ENCODE measurements around the gene COL13A1.

COL13A1 gene

GRCh38 chr10:69856601-69857166, 55.0 kb downstream of the COL13A1 start:
- Mint-ChIP-seq H3K36me3 (no peaks in the 10 kb centered on the region), H3K9me3 (ENCODE audit: low read depth) (no peaks in the 10 kb centered on the region), H3K4me3 (no peak overlapping the region)

DNA sequence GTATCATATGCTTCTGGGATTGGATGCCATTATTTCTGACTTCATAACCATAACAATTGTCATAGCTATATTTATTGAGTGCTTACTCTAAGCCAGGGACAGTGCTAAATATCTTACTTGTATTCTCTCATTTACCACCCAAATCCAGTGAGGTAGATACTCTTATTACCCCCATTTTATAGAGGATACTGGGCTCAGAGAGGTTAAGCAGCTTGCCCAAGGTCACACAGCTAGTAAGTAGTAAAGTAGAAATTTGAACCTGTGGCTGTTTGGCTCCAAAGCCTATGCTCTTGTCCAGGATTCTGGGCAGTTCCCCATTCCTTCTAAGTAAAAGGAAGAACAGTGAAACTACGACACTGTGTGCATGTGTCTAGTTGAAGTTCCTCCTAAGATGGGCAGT, 56.5 kb downstream of the COL13A1 start:
- no peak overlapping the region for H3K4me3 Mint-ChIP-seq
- no peaks in the 10 kb centered on the region for H3K27me3 Mint-ChIP-seq
- H3K9me3 Mint-ChIP-seq (ENCODE audit: low read depth): no peaks in the 10 kb centered on the region
- H3K27ac Mint-ChIP-seq: no peak overlapping the region
- no peaks in the 10 kb centered on the region for H3K36me3 Mint-ChIP-seq
- no peaks in the 10 kb centered on the region for H3K4me1 Mint-ChIP-seq (ENCODE audit: low read depth)

More at GRCh38 chr10:69856601-69857166, 55.0 kb downstream of the COL13A1 start:
- H3K27ac Mint-ChIP-seq: no peak overlapping the region
- H3K27me3 Mint-ChIP-seq: no peaks in the 10 kb centered on the region
- H3K4me1 Mint-ChIP-seq (ENCODE audit: low read depth): no peaks in the 10 kb centered on the region

GRCh38 chr10:69860271-69860670, 58.6 kb downstream of the COL13A1 start:
- no peak overlapping the region for H3K27ac Mint-ChIP-seq
- H3K4me3 Mint-ChIP-seq: no peak overlapping the region
- no peaks in the 10 kb centered on the region for H3K9me3 Mint-ChIP-seq (ENCODE audit: low read depth)
- H3K36me3 Mint-ChIP-seq: no peaks in the 10 kb centered on the region
- no peaks in the 10 kb centered on the region for H3K27me3 Mint-ChIP-seq
- no peaks in the 10 kb centered on the region for H3K4me1 Mint-ChIP-seq (ENCODE audit: low read depth)

GRCh38 chr10:69861251-69862240, 59.8 kb downstream of the COL13A1 start:
- Mint-ChIP-seq H3K27ac (no peak overlapping the region), H3K27me3 (no peaks in the 10 kb centered on the region), H3K4me3 (no peak overlapping the region), H3K36me3 (no peaks in the 10 kb centered on the region), H3K4me1 (ENCODE audit: low read depth) (no peaks in the 10 kb centered on the region), H3K9me3 (ENCODE audit: low read depth) (no peaks in the 10 kb centered on the region)

GRCh38 chr10:69862882-69863530, 61.3 kb downstream of the COL13A1 start:
- Mint-ChIP-seq H3K27me3 (no peaks in the 10 kb centered on the region), H3K27ac (no peak overlapping the region), H3K9me3 (ENCODE audit: low read depth) (no peaks in the 10 kb centered on the region), H3K36me3 (no peaks in the 10 kb centered on the region), H3K4me1 (ENCODE audit: low read depth) (no peaks in the 10 kb centered on the region), H3K4me3 (no peak overlapping the region)

GRCh38 chr10:69863580-69863979, 61.9 kb downstream of the COL13A1 start:
- no peak overlapping the region for H3K27ac Mint-ChIP-seq
- H3K4me3 Mint-ChIP-seq: no peak overlapping the region
- H3K27me3 Mint-ChIP-seq: no peaks in the 10 kb centered on the region

DNA sequence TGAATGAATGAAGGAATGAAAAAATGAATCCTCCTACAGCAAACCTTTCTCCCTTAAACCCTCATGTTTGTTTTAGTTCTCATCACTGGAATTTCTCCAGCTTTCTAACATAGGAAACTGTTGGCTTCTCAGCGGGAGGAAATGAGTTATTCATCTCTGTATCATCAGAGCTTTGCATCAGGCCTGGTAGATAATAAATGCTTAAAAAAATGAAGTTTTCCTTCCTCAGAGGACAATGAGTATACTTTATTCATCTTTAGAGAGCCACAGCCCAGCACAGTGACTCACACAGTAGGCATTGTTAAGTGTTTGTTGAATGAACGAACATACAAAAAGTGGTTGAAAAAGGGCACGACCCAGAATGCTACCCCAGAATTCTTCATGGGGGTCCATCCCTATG, 62.6 kb downstream of the COL13A1 start:
- Mint-ChIP-seq H3K36me3 (no peaks in the 10 kb centered on the region), H3K4me1 (ENCODE audit: low read depth) (no peaks in the 10 kb centered on the region), H3K4me3 (no peak overlapping the region), H3K27ac (no peak overlapping the region), H3K27me3 (no peaks in the 10 kb centered on the region), H3K9me3 (ENCODE audit: low read depth) (no peaks in the 10 kb centered on the region)

More at GRCh38 chr10:69863580-69863979, 61.9 kb downstream of the COL13A1 start:
- Mint-ChIP-seq H3K9me3 (ENCODE audit: low read depth) (no peaks in the 10 kb centered on the region), H3K36me3 (no peaks in the 10 kb centered on the region), H3K4me1 (ENCODE audit: low read depth) (no peaks in the 10 kb centered on the region)

DNA sequence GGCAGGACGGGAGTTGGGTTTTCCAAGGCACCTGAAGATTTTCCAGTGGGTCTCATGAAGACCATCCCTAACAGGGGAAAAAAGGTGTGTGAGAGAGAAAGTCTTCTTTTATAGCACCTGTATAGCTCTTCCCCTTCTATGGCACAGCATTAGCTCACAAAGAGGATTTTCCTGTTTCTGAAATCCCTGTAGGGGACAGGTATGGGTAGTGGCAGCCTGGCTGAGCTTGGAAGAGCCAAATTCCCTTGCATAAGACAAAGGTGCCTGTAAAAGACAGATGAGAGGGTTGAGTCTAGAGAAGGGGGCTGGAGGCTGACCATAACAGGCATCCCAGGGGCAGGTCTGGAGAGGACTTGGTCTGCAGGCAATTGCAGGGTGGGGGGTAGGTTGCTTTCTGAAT, 63.7 kb downstream of the COL13A1 start:
- Mint-ChIP-seq H3K9me3 (ENCODE audit: low read depth) (no peaks in the 10 kb centered on the region), H3K4me3 (no peak overlapping the region), H3K36me3 (no peaks in the 10 kb centered on the region), H3K27ac (no peak overlapping the region), H3K4me1 (ENCODE audit: low read depth) (no peaks in the 10 kb centered on the region), H3K27me3 (no peaks in the 10 kb centered on the region)

DNA sequence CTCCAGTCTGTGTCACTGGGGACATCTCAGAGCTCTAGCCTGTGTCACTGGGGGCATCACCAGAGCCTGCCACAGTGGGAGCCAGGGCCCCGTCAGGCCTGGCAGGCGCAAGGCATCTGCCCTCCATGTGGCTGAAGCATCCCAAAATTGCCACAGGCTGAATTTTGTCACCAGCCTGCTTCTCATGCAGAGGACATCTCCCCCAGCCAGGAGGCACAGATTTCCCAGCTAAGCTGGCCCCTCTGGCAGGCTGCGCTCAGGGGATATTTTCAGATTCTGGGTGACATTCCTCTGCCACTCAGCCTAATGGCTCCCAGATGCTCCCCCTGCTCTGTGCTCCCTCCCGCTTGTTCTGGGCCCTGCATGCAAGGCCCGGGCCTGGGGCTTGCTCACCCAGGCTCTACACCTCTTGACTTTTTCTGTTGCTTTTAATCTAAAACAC, 64.6 kb downstream of the COL13A1 start:
- H3K4me1 Mint-ChIP-seq (ENCODE audit: low read depth): no peaks in the 10 kb centered on the region
- no peaks in the 10 kb centered on the region for H3K36me3 Mint-ChIP-seq
- H3K4me3 Mint-ChIP-seq: no peak overlapping the region
- H3K9me3 Mint-ChIP-seq (ENCODE audit: low read depth): no peaks in the 10 kb centered on the region
- H3K27me3 Mint-ChIP-seq: no peaks in the 10 kb centered on the region
- no peak overlapping the region for H3K27ac Mint-ChIP-seq

- no peak overlapping the region for H3K4me3 Mint-ChIP-seq
- H3K4me1 Mint-ChIP-seq (ENCODE audit: low read depth): no peaks in the 10 kb centered on the region
These were observed 65.2 kb downstream of the COL13A1 start for GRCh38 chr10:69866688-69867461.

GRCh38 chr10:69867699-69868558, 66.2 kb downstream of the COL13A1 start:
- Mint-ChIP-seq H3K27ac (no peak overlapping the region), H3K4me1 (ENCODE audit: low read depth) (no peaks in the 10 kb centered on the region), H3K36me3 (no peaks in the 10 kb centered on the region), H3K27me3 (no peaks in the 10 kb centered on the region), H3K9me3 (ENCODE audit: low read depth) (no peaks in the 10 kb centered on the region), H3K4me3 (no peak overlapping the region)

More at GRCh38 chr10:69866688-69867461, 65.2 kb downstream of the COL13A1 start:
- Mint-ChIP-seq H3K36me3 (no peaks in the 10 kb centered on the region), H3K9me3 (ENCODE audit: low read depth) (no peaks in the 10 kb centered on the region), H3K27me3 (no peaks in the 10 kb centered on the region), H3K27ac (no peak overlapping the region)

DNA sequence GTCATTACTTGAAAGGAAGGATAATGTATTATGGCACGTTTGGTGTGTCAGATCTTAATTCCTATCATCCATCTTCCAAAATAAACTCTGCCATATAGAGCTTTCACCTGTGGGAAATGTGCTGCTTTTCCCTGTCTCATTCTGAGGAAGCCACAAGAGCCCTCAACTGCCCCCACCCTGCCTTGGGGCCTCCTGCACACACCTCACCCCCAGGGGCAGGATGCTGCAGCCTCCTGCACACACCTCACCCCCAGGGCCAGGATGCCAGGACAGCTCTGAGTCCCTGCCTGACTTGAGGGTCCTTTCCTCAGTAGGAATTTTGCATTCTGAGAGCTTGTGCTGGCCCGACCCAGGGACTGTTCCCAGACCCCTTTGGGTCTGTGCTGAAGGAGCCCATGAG, 67.1 kb downstream of the COL13A1 start:
- Mint-ChIP-seq H3K27ac (no peak overlapping the region), H3K27me3 (no peaks in the 10 kb centered on the region), H3K36me3 (no peaks in the 10 kb centered on the region), H3K4me1 (ENCODE audit: low read depth) (no peaks in the 10 kb centered on the region), H3K4me3 (no peak overlapping the region), H3K9me3 (ENCODE audit: low read depth) (no peaks in the 10 kb centered on the region)

DNA sequence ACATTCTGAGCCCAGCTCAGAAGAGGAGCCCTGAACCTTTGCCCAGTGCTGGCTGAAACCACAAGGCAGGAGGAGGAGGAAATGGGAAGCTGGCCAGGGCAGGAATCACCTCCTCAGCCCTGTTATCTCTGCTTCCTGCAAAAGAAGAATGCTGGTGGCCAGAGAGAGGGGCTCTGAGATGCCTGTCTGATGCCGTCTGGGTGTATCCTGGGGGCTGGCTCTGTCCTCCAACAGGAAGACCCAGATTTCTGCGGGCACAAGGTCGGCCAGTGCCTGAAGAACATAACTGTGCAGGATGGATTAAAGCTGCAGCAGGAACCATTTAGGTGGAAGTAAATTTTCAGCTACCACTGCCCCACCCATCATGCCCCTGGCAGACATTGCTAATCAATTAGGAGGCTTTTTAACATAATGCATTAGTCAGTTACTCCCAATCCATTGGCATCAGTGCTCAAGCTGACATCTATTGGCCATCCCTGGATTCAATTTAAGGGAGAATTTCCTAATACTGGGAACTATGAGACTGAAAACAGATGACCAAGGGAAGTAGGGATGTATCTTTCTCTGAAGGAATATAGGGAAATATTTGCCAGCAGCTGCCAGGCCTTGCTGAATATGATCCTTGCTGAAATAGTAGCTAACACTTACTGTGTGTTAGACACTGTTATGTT, 67.7 kb downstream of the COL13A1 start:
- no peak overlapping the region for H3K4me3 Mint-ChIP-seq
- H3K36me3 Mint-ChIP-seq: no peaks in the 10 kb centered on the region
- H3K27ac Mint-ChIP-seq: no peak overlapping the region
- no peaks in the 10 kb centered on the region for H3K4me1 Mint-ChIP-seq (ENCODE audit: low read depth)
- no peaks in the 10 kb centered on the region for H3K27me3 Mint-ChIP-seq
- H3K9me3 Mint-ChIP-seq (ENCODE audit: low read depth): no peaks in the 10 kb centered on the region

All from activated naive CD8-positive, alpha-beta T cell (primary cell).